Neural cell (in vitro differentiated cells): ENCODE results near the gene HNRNPK. TPM values are rescaled to one million over a fixed set of nuclear protein-coding genes. Genes with fewer than 3 reads are reported as not detected.

Source experiments
- H2AFZ ChIP-seq: fragments of 200-600, 300-800 bp; sonication (generic), shearing (Covaris generic); 2 replicates; pipeline ENCODE4 v1.6.0; 2014; ENCODE audit warnings: low read depth, mild to moderate bottlenecking, antibody characterized with exemption, low read length, moderate library complexity
- H3F3A ChIP-seq: fragments of 200-600 bp; shearing (Covaris generic); 2 replicates; pipeline ENCODE4 v1.6.1; 2016; ENCODE audit warnings: mild to moderate bottlenecking, moderate library complexity, mixed read lengths, antibody characterized with exemption, low read length; ENCODE audit not compliant: insufficient read depth, poor library complexity, severe bottlenecking
- H3K27ac ChIP-seq: fragments of 200-600, 300-800 bp; sonication (generic), shearing (Covaris generic); 2 replicates; pipeline ENCODE4 v1.5.1; 2014; ENCODE audit warnings: mild to moderate bottlenecking, low read length, moderate library complexity
- H3K27me3 ChIP-seq: fragments of 300-800, 200-600 bp; sonication (generic), shearing (Covaris generic); 2 replicates; pipeline ENCODE4 v1.6.0; 2014; ENCODE audit warnings: mild to moderate bottlenecking, low read depth, low read length, moderate library complexity; ENCODE audit not compliant: insufficient read depth
- H3K36me3 ChIP-seq: fragments of 300-800, 200-600 bp; sonication (generic), shearing (Covaris generic); 2 replicates; pipeline ENCODE4 v1.5.1; 2014; ENCODE audit warnings: mild to moderate bottlenecking, antibody characterized with exemption, low read length, moderate library complexity; ENCODE audit not compliant: insufficient read depth
- H3K4me2 ChIP-seq: fragments of 300-800, 200-600 bp; sonication (generic), shearing (Covaris generic); 2 replicates; pipeline ENCODE4 v1.6.0; 2014; ENCODE audit warnings: mild to moderate bottlenecking, low read length
- H3K4me3 ChIP-seq: fragments of 300-800, 200-600 bp; sonication (generic), shearing (Covaris generic); 2 replicates; pipeline ENCODE4 v1.5.1; 2014; ENCODE audit warnings: mild to moderate bottlenecking, low read length, moderate library complexity
- H3K79me2 ChIP-seq: fragments of 200-600 bp; shearing (Covaris generic); replicated peaks from 2 replicates; pipeline ENCODE4 v1.6.0; 2014; ENCODE audit warnings: mild to moderate bottlenecking, low read length, moderate library complexity; ENCODE audit not compliant: insufficient read depth
- H3K9ac ChIP-seq: fragments of 300-800, 200-600 bp; sonication (generic), shearing (Covaris generic); 2 replicates; pipeline ENCODE4 v1.6.1; 2016; ENCODE audit warnings: mild to moderate bottlenecking, low read length, mixed read lengths
- H3K9me2 ChIP-seq: fragments of 200-600 bp; shearing (Covaris generic); 2 replicates; pipeline ENCODE4 v1.6.1; 2016; ENCODE audit warnings: mild to moderate bottlenecking, low read length, mixed read lengths; ENCODE audit not compliant: insufficient read depth
- H3K9me3 ChIP-seq: fragments of 200-600, 300-800 bp; sonication (generic), shearing (Covaris generic); 2 replicates; pipeline ENCODE4 v1.6.1; 2016; ENCODE audit warnings: mild to moderate bottlenecking, mixed run types, low read length, moderate library complexity, mixed read lengths
- H4K20me1 ChIP-seq: fragments of 200-600 bp; shearing (Covaris generic); 2 replicates; pipeline ENCODE4 v1.6.1; 2016; ENCODE audit warnings: mild to moderate bottlenecking, mixed run types; ENCODE audit not compliant: insufficient read depth
- EP300 ChIP-seq: fragments of 450-650 bp; conservative IDR thresholded peaks from 2 replicates; pipeline ENCODE4 v1.6.1; 2014; ENCODE audit warnings: antibody characterized with exemption, mild to moderate bottlenecking, moderate library complexity; ENCODE audit not compliant: poor library complexity, severe bottlenecking
- EZH2 ChIP-seq: fragments of 200-600, 300-800 bp; shearing (Covaris generic), sonication (generic); IDR thresholded peaks from 2 replicates; pipeline ENCODE4 v1.6.1; 2014; ENCODE audit warnings: antibody characterized with exemption, low read length, borderline replicate concordance, mild to moderate bottlenecking; ENCODE audit not compliant: insufficient read depth, poor library complexity, severe bottlenecking
- MXI1 ChIP-seq: fragments of 450-650 bp; conservative IDR thresholded peaks from 2 replicates; pipeline ENCODE4 v1.6.1; 2014; ENCODE audit warnings: antibody characterized with exemption, mild to moderate bottlenecking; ENCODE audit not compliant: poor library complexity, severe bottlenecking
- POLR2AphosphoS5 ChIP-seq: IDR thresholded peaks from 2 replicates; pipeline ENCODE4 v1.6.1; 2012
- RAD21 ChIP-seq: fragments of 450-650 bp; conservative IDR thresholded peaks from 2 replicates; pipeline ENCODE4 v1.6.1; 2014; ENCODE audit warnings: antibody characterized with exemption, mild to moderate bottlenecking, moderate library complexity
- SMC3 ChIP-seq: fragments of 450-650 bp; conservative IDR thresholded peaks from 2 replicates; pipeline ENCODE4 v1.6.1; 2014; ENCODE audit warnings: antibody characterized with exemption, mild to moderate bottlenecking, moderate library complexity; ENCODE audit not compliant: poor library complexity
- TAF1 ChIP-seq: IDR thresholded peaks from 2 replicates; pipeline ENCODE4 v1.6.1; 2012; ENCODE audit warnings: low read depth
- polyA plus RNA-seq: library from polyadenylated mRNA; depleted of rRNA; stranded (reverse); fragments of >200 nt; gene quantifications from 2 replicates; pipeline ENCODE4 v1.2.3, GENCODE V29; 2014
- TF ChIP-seq, protein P1 (sequence below): IDR thresholded peaks from 2 replicates; pipeline ENCODE4 v1.6.1; 2012; ENCODE audit warnings: borderline replicate concordance
- TF ChIP-seq, protein P2 (sequence below): fragments of 450-650 bp; IDR thresholded peaks from 2 replicates; pipeline ENCODE4 v1.5.1; 2014; ENCODE audit warnings: antibody characterized with exemption, mild to moderate bottlenecking, moderate library complexity; ENCODE audit not compliant: poor library complexity, severe bottlenecking

HNRNPK gene
- polyA plus RNA-seq, 1 donor from 2014 or later: 1,061 TPM

DNA sequence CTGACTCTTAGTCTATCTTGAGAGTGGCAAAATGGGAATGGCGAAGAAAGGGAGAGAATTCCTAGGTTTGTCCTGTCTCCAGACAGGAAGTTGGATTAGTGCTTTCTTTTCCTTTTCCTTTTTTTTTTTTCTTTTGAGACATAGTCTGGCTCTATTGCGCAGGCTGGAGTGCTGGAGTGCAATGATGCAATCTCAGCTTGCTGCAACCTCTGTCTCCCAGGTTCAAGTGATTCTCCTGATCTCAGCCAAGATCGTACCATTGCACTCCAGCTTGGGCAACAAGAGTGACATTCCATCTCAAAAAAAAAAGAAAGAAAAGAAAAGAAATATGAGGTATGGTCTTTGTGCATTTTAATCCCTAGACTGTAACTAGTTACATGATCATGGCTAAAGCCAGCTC, 46.2 kb downstream of the HNRNPK start:
- Histone ChIP-seq H3K27me3 (no peaks in the 10 kb centered on the region), H3K27ac (no peak overlapping the region), H3K9me2 (no peaks in the 10 kb centered on the region), H3K4me3 (no peak overlapping the region), H3F3A (no peaks in the 10 kb centered on the region), H3K36me3 (no peaks in the 10 kb centered on the region), H3K9ac (no peak overlapping the region), H4K20me1 (no peaks in the 10 kb centered on the region), H3K9me3 (no peaks in the 10 kb centered on the region), H3K79me2 (no peaks in the 10 kb centered on the region), H2AFZ (no peak overlapping the region), H3K4me2 (no peak overlapping the region)
- TF ChIP-seq, protein P1, sequence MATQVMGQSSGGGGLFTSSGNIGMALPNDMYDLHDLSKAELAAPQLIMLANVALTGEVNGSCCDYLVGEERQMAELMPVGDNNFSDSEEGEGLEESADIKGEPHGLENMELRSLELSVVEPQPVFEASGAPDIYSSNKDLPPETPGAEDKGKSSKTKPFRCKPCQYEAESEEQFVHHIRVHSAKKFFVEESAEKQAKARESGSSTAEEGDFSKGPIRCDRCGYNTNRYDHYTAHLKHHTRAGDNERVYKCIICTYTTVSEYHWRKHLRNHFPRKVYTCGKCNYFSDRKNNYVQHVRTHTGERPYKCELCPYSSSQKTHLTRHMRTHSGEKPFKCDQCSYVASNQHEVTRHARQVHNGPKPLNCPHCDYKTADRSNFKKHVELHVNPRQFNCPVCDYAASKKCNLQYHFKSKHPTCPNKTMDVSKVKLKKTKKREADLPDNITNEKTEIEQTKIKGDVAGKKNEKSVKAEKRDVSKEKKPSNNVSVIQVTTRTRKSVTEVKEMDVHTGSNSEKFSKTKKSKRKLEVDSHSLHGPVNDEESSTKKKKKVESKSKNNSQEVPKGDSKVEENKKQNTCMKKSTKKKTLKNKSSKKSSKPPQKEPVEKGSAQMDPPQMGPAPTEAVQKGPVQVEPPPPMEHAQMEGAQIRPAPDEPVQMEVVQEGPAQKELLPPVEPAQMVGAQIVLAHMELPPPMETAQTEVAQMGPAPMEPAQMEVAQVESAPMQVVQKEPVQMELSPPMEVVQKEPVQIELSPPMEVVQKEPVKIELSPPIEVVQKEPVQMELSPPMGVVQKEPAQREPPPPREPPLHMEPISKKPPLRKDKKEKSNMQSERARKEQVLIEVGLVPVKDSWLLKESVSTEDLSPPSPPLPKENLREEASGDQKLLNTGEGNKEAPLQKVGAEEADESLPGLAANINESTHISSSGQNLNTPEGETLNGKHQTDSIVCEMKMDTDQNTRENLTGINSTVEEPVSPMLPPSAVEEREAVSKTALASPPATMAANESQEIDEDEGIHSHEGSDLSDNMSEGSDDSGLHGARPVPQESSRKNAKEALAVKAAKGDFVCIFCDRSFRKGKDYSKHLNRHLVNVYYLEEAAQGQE: no peak
- TF ChIP-seq POLR2AphosphoS5: no peak
- no peak for TF ChIP-seq EZH2
- no peak for TF ChIP-seq EP300
- TF ChIP-seq MXI1: no peak
- TF ChIP-seq, protein P2, sequence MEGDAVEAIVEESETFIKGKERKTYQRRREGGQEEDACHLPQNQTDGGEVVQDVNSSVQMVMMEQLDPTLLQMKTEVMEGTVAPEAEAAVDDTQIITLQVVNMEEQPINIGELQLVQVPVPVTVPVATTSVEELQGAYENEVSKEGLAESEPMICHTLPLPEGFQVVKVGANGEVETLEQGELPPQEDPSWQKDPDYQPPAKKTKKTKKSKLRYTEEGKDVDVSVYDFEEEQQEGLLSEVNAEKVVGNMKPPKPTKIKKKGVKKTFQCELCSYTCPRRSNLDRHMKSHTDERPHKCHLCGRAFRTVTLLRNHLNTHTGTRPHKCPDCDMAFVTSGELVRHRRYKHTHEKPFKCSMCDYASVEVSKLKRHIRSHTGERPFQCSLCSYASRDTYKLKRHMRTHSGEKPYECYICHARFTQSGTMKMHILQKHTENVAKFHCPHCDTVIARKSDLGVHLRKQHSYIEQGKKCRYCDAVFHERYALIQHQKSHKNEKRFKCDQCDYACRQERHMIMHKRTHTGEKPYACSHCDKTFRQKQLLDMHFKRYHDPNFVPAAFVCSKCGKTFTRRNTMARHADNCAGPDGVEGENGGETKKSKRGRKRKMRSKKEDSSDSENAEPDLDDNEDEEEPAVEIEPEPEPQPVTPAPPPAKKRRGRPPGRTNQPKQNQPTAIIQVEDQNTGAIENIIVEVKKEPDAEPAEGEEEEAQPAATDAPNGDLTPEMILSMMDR: no peak
- no peak for TF ChIP-seq TAF1
- TF ChIP-seq RAD21: no peak
- TF ChIP-seq SMC3: no peak

DNA sequence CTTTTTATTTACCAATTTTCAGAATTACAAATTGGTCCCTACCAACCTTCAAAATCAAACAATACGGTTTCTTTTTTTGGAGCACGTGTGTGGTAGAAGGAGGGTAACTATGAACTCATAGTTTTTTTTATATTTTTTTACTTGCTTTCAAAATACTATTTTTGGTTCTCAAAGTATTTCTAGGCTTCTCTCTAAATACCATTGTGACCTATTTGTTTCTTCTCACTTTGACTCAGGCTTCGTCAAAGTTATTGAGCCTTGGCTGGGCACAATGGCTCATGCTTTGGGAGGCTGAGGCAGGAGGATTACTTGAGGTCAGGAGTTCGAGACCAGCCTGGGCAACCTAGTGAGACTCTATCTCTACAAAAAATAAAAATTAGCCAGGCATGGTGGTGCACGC, 47.2 kb downstream of the HNRNPK start:
- Histone ChIP-seq H3K9me2 (no peaks in the 10 kb centered on the region), H3K27me3 (no peaks in the 10 kb centered on the region), H4K20me1 (no peaks in the 10 kb centered on the region), H3K36me3 (no peaks in the 10 kb centered on the region), H3K79me2 (no peaks in the 10 kb centered on the region), H3F3A (no peaks in the 10 kb centered on the region), H2AFZ (no peak overlapping the region), H3K27ac (no peak overlapping the region), H3K4me3 (no peak overlapping the region), H3K9ac (no peak overlapping the region), H3K4me2 (no peak overlapping the region), H3K9me3 (no peaks in the 10 kb centered on the region)
- TF ChIP-seq EP300 (no peak), TAF1 (no peak), MXI1 (no peak), SMC3 (no peak), POLR2AphosphoS5 (no peak), EZH2 (no peak), RAD21 (no peak)
- TF ChIP-seq, protein P2: no peak
- TF ChIP-seq, protein P1: no peak
